ENCODE measurements around the gene CD27.

CD27 gene

GRCh38 chr12:6492838-6493496 lies 48.2 kb downstream of the CD27 start, which contains the start of gene MRPL51:
MRPL51 (minus strand) TSS chr12:6493262; CDS start chr12:6493136, 126 bp downstream.
- H3K4me3 ChIP-seq (ENCODE audit: low read depth, low read length), result peak within 1 kb of the TSS; percentile 93
- no peak for TF ChIP-seq ZNF530 (tag by site-specific recombination; IDR thresholded peaks at IDR 0.05; ENCODE audit: low read depth)
- no peak for TF ChIP-seq ZNF560 (tag by site-specific recombination; IDR thresholded peaks at IDR 0.05; ENCODE audit: borderline replicate concordance)
- TF ChIP-seq ZBTB1 (tag by site-specific recombination; IDR thresholded peaks at IDR 0.05), result no peak
- TF ChIP-seq, protein P1, sequence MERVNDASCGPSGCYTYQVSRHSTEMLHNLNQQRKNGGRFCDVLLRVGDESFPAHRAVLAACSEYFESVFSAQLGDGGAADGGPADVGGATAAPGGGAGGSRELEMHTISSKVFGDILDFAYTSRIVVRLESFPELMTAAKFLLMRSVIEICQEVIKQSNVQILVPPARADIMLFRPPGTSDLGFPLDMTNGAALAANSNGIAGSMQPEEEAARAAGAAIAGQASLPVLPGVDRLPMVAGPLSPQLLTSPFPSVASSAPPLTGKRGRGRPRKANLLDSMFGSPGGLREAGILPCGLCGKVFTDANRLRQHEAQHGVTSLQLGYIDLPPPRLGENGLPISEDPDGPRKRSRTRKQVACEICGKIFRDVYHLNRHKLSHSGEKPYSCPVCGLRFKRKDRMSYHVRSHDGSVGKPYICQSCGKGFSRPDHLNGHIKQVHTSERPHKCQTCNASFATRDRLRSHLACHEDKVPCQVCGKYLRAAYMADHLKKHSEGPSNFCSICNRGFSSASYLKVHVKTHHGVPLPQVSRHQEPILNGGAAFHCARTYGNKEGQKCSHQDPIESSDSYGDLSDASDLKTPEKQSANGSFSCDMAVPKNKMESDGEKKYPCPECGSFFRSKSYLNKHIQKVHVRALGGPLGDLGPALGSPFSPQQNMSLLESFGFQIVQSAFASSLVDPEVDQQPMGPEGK (tag by site-specific recombination; IDR thresholded peaks at IDR 0.05), result no peak
- no peak for TF ChIP-seq ZNF202 (tag by site-specific recombination; IDR thresholded peaks at IDR 0.05; ENCODE audit: borderline replicate concordance)
- TF ChIP-seq ZNF324 (tag by site-specific recombination; IDR thresholded peaks at IDR 0.05), result 0 out of 2 replicates have a peak, but pooled peaks have one; percentile 34
- no peak; the same call in 1 of the 2 replicates for TF ChIP-seq ZNF391 (tag by site-specific recombination; IDR thresholded peaks at IDR 0.05; ENCODE audit: borderline replicate concordance, low read depth)
- no peak for TF ChIP-seq ZNF280C (tag by site-specific recombination; IDR thresholded peaks at IDR 0.05)
- TF ChIP-seq KLF7 (tag by site-specific recombination; IDR thresholded peaks at IDR 0.05; ENCODE audit: borderline replicate concordance), result peak; percentile 73
- no peak for TF ChIP-seq IKZF3 (tag by site-specific recombination; IDR thresholded peaks at IDR 0.05)
- TF ChIP-seq ZNF239 (tag by site-specific recombination; IDR thresholded peaks at IDR 0.05), result no peak
- peak; percentile 31; the same call in 1 of the 2 replicates for TF ChIP-seq KLF17 (tag by site-specific recombination; IDR thresholded peaks at IDR 0.05)
- TF ChIP-seq ZNF223 (tag by site-specific recombination; IDR thresholded peaks at IDR 0.05), result no peak
- TF ChIP-seq ZNF10 (tag by site-specific recombination; IDR thresholded peaks at IDR 0.05), result peak; percentile 49; the same call in 1 of the 2 replicates
- TF ChIP-seq, protein P2, sequence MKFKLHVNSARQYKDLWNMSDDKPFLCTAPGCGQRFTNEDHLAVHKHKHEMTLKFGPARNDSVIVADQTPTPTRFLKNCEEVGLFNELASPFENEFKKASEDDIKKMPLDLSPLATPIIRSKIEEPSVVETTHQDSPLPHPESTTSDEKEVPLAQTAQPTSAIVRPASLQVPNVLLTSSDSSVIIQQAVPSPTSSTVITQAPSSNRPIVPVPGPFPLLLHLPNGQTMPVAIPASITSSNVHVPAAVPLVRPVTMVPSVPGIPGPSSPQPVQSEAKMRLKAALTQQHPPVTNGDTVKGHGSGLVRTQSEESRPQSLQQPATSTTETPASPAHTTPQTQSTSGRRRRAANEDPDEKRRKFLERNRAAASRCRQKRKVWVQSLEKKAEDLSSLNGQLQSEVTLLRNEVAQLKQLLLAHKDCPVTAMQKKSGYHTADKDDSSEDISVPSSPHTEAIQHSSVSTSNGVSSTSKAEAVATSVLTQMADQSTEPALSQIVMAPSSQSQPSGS (tag by site-specific recombination; IDR thresholded peaks at IDR 0.05; ENCODE audit: low read depth), result no peak
- TF ChIP-seq ZNF677 (tag by site-specific recombination; IDR thresholded peaks at IDR 0.05), result no peak
- no peak for TF ChIP-seq ZNF114 (tag by site-specific recombination; IDR thresholded peaks at IDR 0.05)
- TF ChIP-seq ZNF791 (tag by site-specific recombination; IDR thresholded peaks at IDR 0.05), result no peak
- TF ChIP-seq ZSCAN16 (tag by site-specific recombination; IDR thresholded peaks at IDR 0.05), result no peak
- no peak for TF ChIP-seq ZNF658 (tag by site-specific recombination; IDR thresholded peaks at IDR 0.05)
- TF ChIP-seq ZNF292 (tag by site-specific recombination; IDR thresholded peaks at IDR 0.05; ENCODE audit: borderline replicate concordance, low read depth), result no peak
- TF ChIP-seq ZBTB48 (tag by site-specific recombination; IDR thresholded peaks at IDR 0.05), result no peak
- no peak for TF ChIP-seq REPIN1 (tag by site-specific recombination; IDR thresholded peaks at IDR 0.05; ENCODE audit: low read depth)
- TF ChIP-seq ZEB2 (tag by site-specific recombination; IDR thresholded peaks at IDR 0.05), result peak; percentile 34; the same call in 1 of the 2 replicates
- TF ChIP-seq ZNF433 (tag by site-specific recombination; IDR thresholded peaks at IDR 0.05; ENCODE audit: low read depth), result no peak
- no peak for TF ChIP-seq ZNF37A (tag by site-specific recombination; IDR thresholded peaks at IDR 0.05)
- TF ChIP-seq WT1 (tag by site-specific recombination; IDR thresholded peaks at IDR 0.05), result no peak
- TF ChIP-seq, protein P3, sequence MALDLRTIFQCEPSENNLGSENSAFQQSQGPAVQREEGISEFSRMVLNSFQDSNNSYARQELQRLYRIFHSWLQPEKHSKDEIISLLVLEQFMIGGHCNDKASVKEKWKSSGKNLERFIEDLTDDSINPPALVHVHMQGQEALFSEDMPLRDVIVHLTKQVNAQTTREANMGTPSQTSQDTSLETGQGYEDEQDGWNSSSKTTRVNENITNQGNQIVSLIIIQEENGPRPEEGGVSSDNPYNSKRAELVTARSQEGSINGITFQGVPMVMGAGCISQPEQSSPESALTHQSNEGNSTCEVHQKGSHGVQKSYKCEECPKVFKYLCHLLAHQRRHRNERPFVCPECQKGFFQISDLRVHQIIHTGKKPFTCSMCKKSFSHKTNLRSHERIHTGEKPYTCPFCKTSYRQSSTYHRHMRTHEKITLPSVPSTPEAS (tag by site-specific recombination; IDR thresholded peaks at IDR 0.05), result no peak
- no peak for TF ChIP-seq ZSCAN30 (tag by site-specific recombination; IDR thresholded peaks at IDR 0.05)
- TF ChIP-seq ZNF248 (tag by site-specific recombination; IDR thresholded peaks at IDR 0.05), result no peak
- TF ChIP-seq ZNF660 (tag by site-specific recombination; IDR thresholded peaks at IDR 0.05), result no peak; the same call in none of the 2 replicates

More at GRCh38 chr12:6492838-6493496, 48.2 kb downstream of the CD27 start, which contains the start of gene MRPL51:
- Histone ChIP-seq H3K27ac (ENCODE audit: extremely low read depth, low read depth, low read length) (peak within 1 kb of the TSS; percentile 94), H3K4me1 (ENCODE audit: control insufficient read depth, insufficient read depth, low read length) (peaks cover 7% of the 10 kb centered on the region; the same call in 1 of the 2 replicates), H3K36me3 (ENCODE audit: control insufficient read depth in 2 of 2, insufficient read depth in 1 of 2, low read length in 2 of 2) (peaks cover 36 to 47% of the 10 kb centered on the region in 2 experiments), H3K9me3 (ENCODE audit: control insufficient read depth, insufficient read depth, low read depth, low read length) (no peaks in the 10 kb centered on the region)
- ChIA-PET POLR2A (interaction anchor here (1.0 to 1.8 kb wide), 21 partner anchors 9 to 358 kb away, joined by 3 to 74 read pairs (median 4); partner anchors contain the start of genes CDCA3, GAPDH, NOP2 and TNFRSF1A), CTCF (interaction anchor here (0.5 to 2.0 kb wide), 6 partner anchors 19 to 173 kb away, joined by 3 to 7 read pairs (median 4); no protein-coding TSS in a partner anchor)
